OCI-M2 (cell line): ENCODE results near the gene CDKN2AIPNL.
"Not testable (repeated sequence)": the region's sequence is repeated elsewhere in the genome, so short reads cannot be mapped to it uniquely, and the experiment has no call there.

Source experiments
- DNase-seq: peaks from one replicate; lab custom pipeline; 2025; ENCODE audit not compliant: unreplicated experiment; lab: John Stamatoyannopoulos, UW

Gene CDKN2AIPNL

DNA sequence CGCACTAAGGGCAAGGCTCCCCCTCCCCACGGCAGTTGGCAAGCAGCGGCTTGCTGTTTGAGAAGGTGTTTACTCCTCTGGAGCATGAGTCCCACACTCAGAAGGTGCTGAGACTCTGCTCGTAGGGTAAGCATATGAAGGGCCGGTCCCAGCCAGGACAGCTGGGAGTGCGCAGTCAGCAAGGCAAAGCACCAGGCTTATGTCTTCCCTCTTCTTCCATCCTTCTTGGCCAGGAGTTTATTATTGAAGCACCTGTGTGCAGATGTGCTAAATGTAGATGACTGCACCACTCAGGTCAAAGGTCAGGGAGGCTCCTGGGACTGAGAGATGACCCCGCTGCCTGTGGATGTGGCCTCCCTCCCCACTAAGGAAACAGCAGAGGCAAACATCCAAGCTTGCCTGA is 27.0 kb upstream of the CDKN2AIPNL start:
- no peak for DNase-seq

DNA sequence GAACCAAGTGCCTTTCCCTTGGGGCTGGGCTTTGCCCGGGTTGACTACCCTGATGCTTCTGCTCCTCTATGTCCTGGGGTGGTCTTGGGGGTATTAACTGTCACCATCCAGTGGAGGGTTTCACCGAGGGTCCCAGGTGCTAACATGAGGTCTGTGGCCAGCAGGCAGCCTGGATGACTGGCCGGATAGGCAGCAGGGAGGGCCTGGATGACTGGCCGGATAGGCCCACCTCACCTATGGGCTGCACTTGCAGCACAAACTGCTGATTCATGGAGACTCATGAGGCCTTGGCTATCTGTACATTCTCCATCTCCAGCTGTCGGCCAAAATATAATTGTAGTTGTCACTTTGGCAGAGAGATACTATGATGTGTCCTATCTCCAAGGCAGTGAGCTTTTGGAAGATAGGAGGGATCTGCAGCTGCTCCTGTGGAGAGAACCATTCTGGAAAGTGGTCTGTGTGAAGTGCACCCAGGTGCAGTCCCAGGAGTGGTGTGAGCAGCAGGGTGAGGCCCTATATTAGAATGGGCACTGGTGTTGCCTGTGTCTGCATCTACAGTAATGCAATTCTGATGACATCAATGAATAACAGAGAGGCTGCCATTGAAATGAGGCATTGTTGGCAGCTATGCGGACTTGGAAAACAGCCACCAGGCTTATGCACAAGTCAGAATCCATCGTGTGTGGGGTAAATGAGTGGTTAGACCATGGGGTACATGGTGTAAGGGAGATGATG is 26.3 kb upstream of the CDKN2AIPNL start:
- no peak for DNase-seq

- DNase-seq = no peak
These were observed 25.7 kb upstream of the CDKN2AIPNL start for GRCh38 chr5:134437340-134437846.

- DNase-seq = no peak
These were observed 25.1 kb upstream of the CDKN2AIPNL start for GRCh38 chr5:134436523-134437339.

DNA sequence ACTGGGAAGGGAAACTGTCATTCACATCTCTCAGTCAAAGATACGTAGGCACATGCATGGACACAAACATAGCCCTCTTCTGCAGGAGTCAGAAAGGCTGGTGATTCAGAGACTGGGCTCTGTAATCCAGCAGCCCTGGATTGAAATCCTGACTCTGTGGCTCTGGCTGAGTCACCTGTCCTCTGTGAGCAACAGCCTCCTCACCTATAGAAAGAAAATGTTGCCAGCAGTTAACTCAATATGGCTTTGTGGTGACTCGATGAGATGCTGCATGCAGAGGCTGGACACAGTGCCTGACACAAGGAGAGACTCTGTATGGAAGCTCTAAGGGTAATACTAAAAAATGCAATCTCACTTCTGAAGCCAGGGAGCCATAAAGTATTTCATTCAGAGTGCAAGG is 23.9 kb upstream of the CDKN2AIPNL start:
- DNase-seq = no peak

GRCh38 chr5:134432677-134433359 is 21.1 kb upstream of the CDKN2AIPNL start:
- no peak for DNase-seq

DNA sequence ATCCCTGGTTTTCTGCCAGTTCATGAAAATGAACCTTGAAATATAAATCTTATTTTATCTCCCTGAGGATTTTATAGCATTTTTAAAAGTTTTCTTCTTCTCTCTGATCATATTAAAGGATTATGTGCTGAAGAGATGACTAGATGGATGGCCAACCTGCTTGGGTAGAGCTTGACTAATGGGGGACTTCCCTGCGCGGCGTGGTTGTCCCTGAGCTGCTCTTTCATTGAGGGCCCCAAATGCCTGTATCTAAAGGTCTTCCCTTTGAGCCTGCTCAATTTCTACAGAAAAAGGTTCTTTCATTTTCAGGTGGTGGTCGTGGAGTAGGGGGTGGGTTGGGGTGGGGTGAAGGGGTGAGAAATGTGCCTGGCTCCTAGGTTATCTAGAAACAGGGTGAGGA is 20.5 kb upstream of the CDKN2AIPNL start:
- DNase-seq = no peak

- DNase-seq = no peak
These were observed 18.4 kb upstream of the CDKN2AIPNL start for GRCh38 chr5:134430001-134430569.

- DNase-seq = no peak
These were observed 15.9 kb upstream of the CDKN2AIPNL start for GRCh38 chr5:134427540-134428041.

GRCh38 chr5:134426361-134426760 is 14.7 kb upstream of the CDKN2AIPNL start:
- no peak for DNase-seq

GRCh38 chr5:134423376-134423775 is 11.7 kb upstream of the CDKN2AIPNL start:
- DNase-seq = no peak

- DNase-seq = no peak
These were observed 11.2 kb upstream of the CDKN2AIPNL start for GRCh38 chr5:134422791-134423365.

GRCh38 chr5:134421038-134421437 is 9.4 kb upstream of the CDKN2AIPNL start:
- not testable (repeated sequence) for DNase-seq

DNA sequence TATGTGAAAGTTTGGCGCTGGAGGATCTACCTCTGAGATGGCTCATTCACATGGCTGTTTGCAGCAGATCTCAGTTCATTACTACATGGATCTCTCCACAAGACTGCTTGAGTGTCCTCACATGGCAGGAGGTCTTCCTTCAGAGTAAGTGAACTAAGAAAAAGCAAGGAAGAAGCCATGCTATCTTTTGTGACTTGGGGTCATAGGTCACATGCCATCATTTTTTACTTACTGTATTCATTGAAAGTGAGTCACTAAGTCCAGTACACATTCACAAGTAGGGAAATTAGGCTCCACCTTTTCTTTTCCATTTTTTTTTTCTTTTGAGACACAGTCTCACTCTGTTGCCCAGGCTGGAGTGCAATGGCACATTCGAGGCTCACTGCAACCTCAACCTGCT is 8.7 kb upstream of the CDKN2AIPNL start:
- no peak for DNase-seq

GRCh38 chr5:134418958-134419357 is 7.3 kb upstream of the CDKN2AIPNL start:
- DNase-seq = no peak

DNA sequence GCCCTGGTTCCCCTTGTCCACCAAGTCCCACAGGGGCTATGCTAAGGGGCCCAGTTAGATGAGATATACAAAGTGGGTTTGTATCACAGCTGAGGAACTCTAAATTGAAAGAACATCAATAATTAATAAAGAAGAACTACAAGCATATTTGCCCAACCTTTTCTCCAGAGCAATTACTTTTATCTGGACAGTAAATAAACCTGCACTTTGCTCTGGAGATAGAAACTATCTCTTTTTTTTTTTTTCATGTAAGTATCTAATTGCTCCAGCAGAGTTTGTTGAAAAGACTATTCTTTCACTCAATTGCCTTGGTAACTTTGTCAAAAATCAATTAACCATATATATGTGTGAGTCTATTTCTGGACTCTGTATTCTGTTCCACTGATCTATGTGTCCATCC is 6.0 kb upstream of the CDKN2AIPNL start:
- DNase-seq = no peak

DNA sequence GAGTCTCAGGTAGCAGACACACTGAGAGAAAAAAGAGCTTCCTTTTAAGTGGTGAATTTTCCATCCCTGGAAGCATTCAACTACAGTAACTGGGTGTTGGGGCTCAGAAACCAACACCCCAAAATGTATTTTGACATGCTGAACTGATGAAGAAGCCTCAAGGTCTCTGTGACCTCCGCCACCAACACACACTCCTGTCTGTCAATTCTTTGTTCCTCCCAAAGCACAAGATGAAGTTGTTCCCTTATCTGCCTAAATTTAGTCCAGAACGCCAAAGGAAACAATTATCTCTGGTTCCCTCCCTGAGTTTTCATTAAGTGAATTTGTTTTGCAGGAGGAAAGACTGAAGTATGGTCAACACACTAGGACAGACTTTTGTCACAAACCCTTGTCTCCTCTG is 1.4 kb upstream of the CDKN2AIPNL start:
- DNase-seq = no peak

DNA sequence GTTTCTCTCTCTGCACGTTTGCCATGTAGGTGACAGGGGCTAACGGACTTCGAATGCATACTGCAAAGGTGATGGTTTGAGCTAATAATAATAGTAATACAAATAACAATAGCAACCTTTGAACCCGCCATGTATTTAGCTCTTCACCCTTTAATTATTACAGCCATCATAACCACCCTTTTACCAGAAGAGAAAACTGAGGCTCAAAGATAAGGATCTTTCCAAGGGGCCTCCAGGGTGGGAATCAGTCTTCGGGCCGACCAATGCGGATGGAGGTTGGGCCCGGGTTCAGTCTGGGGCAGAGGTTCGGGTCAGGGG is 494 bp downstream of the CDKN2AIPNL start:
- no peak for DNase-seq

- DNase-seq = no peak
These were observed 859 bp downstream of the CDKN2AIPNL start for GRCh38 chr5:134410822-134411221.

GRCh38 chr5:134409321-134409720 is 2.4 kb downstream of the CDKN2AIPNL start:
- DNase-seq = no peak

DNA sequence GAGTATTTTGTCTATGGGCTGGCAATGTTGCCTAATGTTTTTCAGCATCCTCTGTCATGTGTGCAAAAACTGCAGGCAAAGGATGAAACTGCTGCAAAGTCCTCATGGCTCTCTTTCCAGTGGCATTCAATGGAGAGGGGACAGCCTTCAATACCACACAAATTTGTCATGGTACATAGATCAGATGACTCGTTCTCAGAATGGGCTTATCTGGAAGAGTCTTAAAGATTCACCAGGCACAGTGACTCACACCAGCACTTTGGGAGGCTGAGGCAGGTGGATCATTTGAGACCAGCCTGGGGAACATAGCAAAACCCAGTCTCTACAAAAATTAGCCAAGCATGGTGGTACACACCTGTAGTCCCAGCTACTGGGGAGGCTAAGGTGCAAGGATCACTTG is 5.3 kb downstream of the CDKN2AIPNL start:
- no peak for DNase-seq
